Fibroblast of skin of right biceps (primary cell): ENCODE data around the gene SIMC1.

ENCODE experiments used
- DNase-seq: peaks from one replicate; pipeline ENCODE4 v3.0.0-alpha.2; 2013

The SIMC1 gene

GRCh38 chr5:176389135-176390123 is 151.2 kb downstream of the SIMC1 start:
- DNase-seq: no peak

GRCh38 chr5:176391479-176391878 is 153.3 kb downstream of the SIMC1 start:
- no peak for DNase-seq

- DNase-seq: no peak
Measured at GRCh38 chr5:176391999-176392398, 153.8 kb downstream of the SIMC1 start.

- DNase-seq: no peak
Measured at GRCh38 chr5:176392526-176392925, 154.3 kb downstream of the SIMC1 start.

GRCh38 chr5:176394096-176394495 is 155.9 kb downstream of the SIMC1 start:
- DNase-seq: no peak

- DNase-seq: no peak
Measured at GRCh38 chr5:176394881-176395675, 156.9 kb downstream of the SIMC1 start.
